Esophagus squamous epithelium (tissue), 5 donors: ENCODE results near the gene PRDM12. TPM values are rescaled to one million over a fixed set of nuclear protein-coding genes. Genes with fewer than 3 reads are reported as not detected.
A peak's percentile ranks its signal among the peaks of the same experiment; 100 is the strongest.

Experiments
- DNase-seq: peaks from one replicate; lab custom pipeline; 2025; lab: John Stamatoyannopoulos, UW
- H3K27ac ChIP-seq, 4 donors: fragments of 200-600 bp; sonication (generic); one replicate each; pipeline ENCODE4 v1.5.1; 2016 to 2019; ENCODE audit warnings: mild to moderate bottlenecking in 1 of 4
- H3K27me3 ChIP-seq, 4 donors: fragments of 200-600 bp; sonication (generic); 1 replicate in 3 of 4; 2 replicates in 1 of 4; pipeline versions ENCODE4 v1.5.1 to v1.6.0; 2017 to 2021; ENCODE audit warnings: antibody characterized with exemption in 1 of 4
- H3K36me3 ChIP-seq, 3 donors: fragments of 200-600 bp; sonication (generic); one replicate each; pipeline ENCODE4 v1.5.1; 2016 to 2019
- H3K4me1 ChIP-seq, 3 donors: fragments of 200-600 bp; sonication (generic); one replicate each; pipeline ENCODE4 v1.5.1; 2017 to 2019
- H3K4me3 ChIP-seq, 4 donors: fragments of 200-600 bp; sonication (generic); 1 replicate in 3 of 4; 2 replicates in 1 of 4; pipeline ENCODE4 v1.5.1; 2016 to 2019; ENCODE audit warnings: mild to moderate bottlenecking in 2 of 4, moderate library complexity in 1 of 4
- H3K9me3 ChIP-seq, 3 donors: fragments of 200-600 bp; sonication (generic); one replicate each; pipeline ENCODE4 v1.5.1; 2016 to 2019
- CTCF ChIP-seq, 6 experiments: fragments of 450-650 bp in 4 of 6; fragments of 200-600 bp in 2 of 6; sonication (generic) in 2 of 6; IDR thresholded peaks; one replicate each; pipeline ENCODE4 v1.5.1; 2016 to 2019; ENCODE audit warnings: antibody characterized with exemption in 6 of 6, mild to moderate bottlenecking in 4 of 6, moderate library complexity in 4 of 6
- POLR2A ChIP-seq, 4 donors: fragments of 450-650 bp; IDR thresholded peaks; one replicate each; pipeline ENCODE4 v1.6.1; 2017; ENCODE audit warnings: antibody characterized with exemption in 4 of 4, mild to moderate bottlenecking in 4 of 4, moderate library complexity in 3 of 4
- WGBS, 2 donors: methylation state at CpG; one replicate each; pipeline ENCODE4 v1.1.5; 2018; 5-methylcytosine and 5-hydroxymethylcytosine counted together
- intact Hi-C: fragments of 100-400 bp; cut with DNase I; formaldehyde crosslinking; loops from one replicate; pipeline ENCODE4 v1.15.0; 2022
- total RNA-seq, 4 donors: library from RNA; depleted of rRNA; stranded (reverse); fragments of >200 nt; gene quantifications; one replicate each; pipeline ENCODE4 v1.1.0, GENCODE V29; 2016
- donor health status: DM: yes; HTN: yes; CAD: no.

Gene PRDM12
- total RNA-seq, 4 donors from 2014 or later, result not detected

- intact Hi-C loops, result loop anchor here (10.0 kb wide), 1 partner anchor 233 kb away; the partner anchor contains the start of gene FIBCD1
- 56 to 63% methylated on average over 12 to 13 of the region's 13 CpGs for WGBS, 2 donors
- Histone ChIP-seq H3K27me3 (no peaks in the 10 kb centered on the region), H3K27ac (peak overlapping the region in 3 of 4 donors; percentile 62 to 68 (median 65)), H3K36me3 (peaks cover 20 to 100% (median 41%) of the 10 kb centered on the region in 3 donors), H3K4me3 (no peak overlapping the region), H3K4me1 (peaks cover 0 to 44% (median 4%) of the 10 kb centered on the region in 3 donors), H3K9me3 (no peaks in the 10 kb centered on the region)
- no peak for DNase-seq
- TF ChIP-seq POLR2A (IDR thresholded peaks at IDR 0.05) (no peak), CTCF (IDR thresholded peaks at IDR 0.05) (peak; percentile 70 to 92 (median 82))
Observed at GRCh38 chr9:130701059-130702022, 36.9 kb downstream of the PRDM12 start.

GRCh38 chr9:130703501-130703900 is 39.1 kb downstream of the PRDM12 start:
- H3K27ac ChIP-seq, result peak overlapping the region in 2 of 4 donors; percentile 12 to 14
- H3K4me3 ChIP-seq, result no peak overlapping the region
- peaks cover 0 to 31% (median 4%) of the 10 kb centered on the region in 3 donors for H3K4me1 ChIP-seq
- WGBS, 2 donors, result 79 to 83% methylated on average over 7 of the region's 7 CpGs
- intact Hi-C loops, result loop anchor here (10.0 kb wide), 1 partner anchor 231 kb away; the partner anchor contains the start of gene FIBCD1
- no peaks in the 10 kb centered on the region for H3K27me3 ChIP-seq
- no peaks in the 10 kb centered on the region for H3K9me3 ChIP-seq
- no peak for DNase-seq
- TF ChIP-seq CTCF (IDR thresholded peaks at IDR 0.05), result no peak
- no peak for TF ChIP-seq POLR2A (IDR thresholded peaks at IDR 0.05)
- H3K36me3 ChIP-seq, result peaks cover 14 to 79% (median 32%) of the 10 kb centered on the region in 3 donors

GRCh38 chr9:130707225-130707976 is 43.0 kb downstream of the PRDM12 start:
- Histone ChIP-seq H3K4me3 (no peak overlapping the region), H3K4me1 (peaks cover 0 to 10% (median 7%) of the 10 kb centered on the region in 3 donors), H3K36me3 (peaks cover 8 to 40% (median 12%) of the 10 kb centered on the region in 3 donors), H3K9me3 (no peaks in the 10 kb centered on the region), H3K27me3 (no peaks in the 10 kb centered on the region), H3K27ac (no peak overlapping the region)
- intact Hi-C loops, result loop anchor here (5.0 to 10.0 kb wide), 2 partner anchors 155 to 227 kb away; partner anchors contain the start of gene FIBCD1
- WGBS, 2 donors, result 45 to 58% methylated on average over 9 of the region's 9 CpGs
- DNase-seq, result no peak
- peak in 5 of 6 experiments; percentile 55 to 77 (median 67) for TF ChIP-seq CTCF (IDR thresholded peaks at IDR 0.05)
- TF ChIP-seq POLR2A (IDR thresholded peaks at IDR 0.05), result no peak

GRCh38 chr9:130710822-130711352 is 46.5 kb downstream of the PRDM12 start:
- TF ChIP-seq POLR2A (IDR thresholded peaks at IDR 0.05) (no peak), CTCF (IDR thresholded peaks at IDR 0.05) (no peak)
- Histone ChIP-seq H3K36me3 (peaks cover 0 to 5% (median 0%) of the 10 kb centered on the region in 3 donors), H3K27ac (no peak overlapping the region), H3K4me1 (peaks cover 7 to 37% (median 20%) of the 10 kb centered on the region in 3 donors), H3K4me3 (no peak overlapping the region), H3K27me3 (no peaks in the 10 kb centered on the region), H3K9me3 (no peaks in the 10 kb centered on the region)
- intact Hi-C loops, result loop anchor here (5.0 kb wide), 1 partner anchor 56 kb away; no protein-coding TSS in a partner anchor
- DNase-seq, result no peak
- 81 to 87% methylated on average over 8 of the region's 8 CpGs for WGBS, 2 donors
